ENCODE data around the gene ZNF652.

Gene ZNF652

GRCh38 chr17:49298371-49298976 lies 63.6 kb downstream of the ZNF652 start:
- no peak for ATAC-seq
- TF ChIP-seq PATZ1 (CRISPR knock-in tag; IDR thresholded peaks at IDR 0.05; ENCODE audit: borderline replicate concordance) (no peak), ARNTL (CRISPR knock-in tag; IDR thresholded peaks at IDR 0.05; ENCODE audit: borderline replicate concordance, low read depth) (no peak), OSR1 (CRISPR knock-in tag; IDR thresholded peaks at IDR 0.05) (no peak), SNAI2 (CRISPR knock-in tag; IDR thresholded peaks at IDR 0.05) (no peak), ZFP30 (CRISPR knock-in tag; IDR thresholded peaks at IDR 0.05) (no peak), TOX (CRISPR knock-in tag; IDR thresholded peaks at IDR 0.05; ENCODE audit: borderline replicate concordance) (no peak)

- no peak for ATAC-seq
- TF ChIP-seq PATZ1 (CRISPR knock-in tag; IDR thresholded peaks at IDR 0.05; ENCODE audit: borderline replicate concordance) (no peak), ZFP3 (CRISPR knock-in tag; IDR thresholded peaks at IDR 0.05) (no peak), ZNF565 (CRISPR knock-in tag; conservative IDR thresholded peaks at IDR 0.05; ENCODE audit: low read depth) (no peak), PPARA (CRISPR knock-in tag; IDR thresholded peaks at IDR 0.05; ENCODE audit: borderline replicate concordance) (no peak), ZFP30 (CRISPR knock-in tag; IDR thresholded peaks at IDR 0.05) (no peak), TCF4 (CRISPR knock-in tag; IDR thresholded peaks at IDR 0.05; ENCODE audit: borderline replicate concordance) (no peak)
Observed at GRCh38 chr17:49297141-49297540, 64.9 kb downstream of the ZNF652 start.

GRCh38 chr17:49294122-49294521 lies 67.9 kb downstream of the ZNF652 start:
- TF ChIP-seq ISL1 (CRISPR knock-in tag; IDR thresholded peaks at IDR 0.05) (peak; percentile 44; the same call in 1 of the 2 replicates), ZNF565 (CRISPR knock-in tag; conservative IDR thresholded peaks at IDR 0.05; ENCODE audit: low read depth) (no peak)
- ATAC-seq: no peak

GRCh38 chr17:49292901-49293300 lies 69.1 kb downstream of the ZNF652 start:
- no peak for TF ChIP-seq ISL1 (CRISPR knock-in tag; IDR thresholded peaks at IDR 0.05)
- TF ChIP-seq CSRNP3 (CRISPR knock-in tag; IDR thresholded peaks at IDR 0.05): no peak
- no peak for TF ChIP-seq CREB5 (CRISPR knock-in tag; IDR thresholded peaks at IDR 0.05; ENCODE audit: low read depth)
- TF ChIP-seq POU6F1 (CRISPR knock-in tag; IDR thresholded peaks at IDR 0.05; ENCODE audit: borderline replicate concordance, low read depth): no peak
- no peak for TF ChIP-seq TCF4 (CRISPR knock-in tag; IDR thresholded peaks at IDR 0.05; ENCODE audit: borderline replicate concordance)
- no peak for TF ChIP-seq RARB (CRISPR knock-in tag; IDR thresholded peaks at IDR 0.05)
- no peak for TF ChIP-seq PPARA (CRISPR knock-in tag; IDR thresholded peaks at IDR 0.05; ENCODE audit: borderline replicate concordance)
- no peak for TF ChIP-seq ZNF565 (CRISPR knock-in tag; conservative IDR thresholded peaks at IDR 0.05; ENCODE audit: low read depth)
- TF ChIP-seq CSDC2 (CRISPR knock-in tag; IDR thresholded peaks at IDR 0.05): no peak
- no peak for TF ChIP-seq ESRRG (CRISPR knock-in tag; IDR thresholded peaks at IDR 0.05)
- no peak for TF ChIP-seq ZFP30 (CRISPR knock-in tag; IDR thresholded peaks at IDR 0.05)
- TF ChIP-seq OSR1 (CRISPR knock-in tag; IDR thresholded peaks at IDR 0.05): no peak
- TF ChIP-seq TSHZ2 (CRISPR knock-in tag; IDR thresholded peaks at IDR 0.05): no peak
- TF ChIP-seq GLIS3 (CRISPR knock-in tag; IDR thresholded peaks at IDR 0.05): no peak
- TF ChIP-seq ARNTL (CRISPR knock-in tag; IDR thresholded peaks at IDR 0.05; ENCODE audit: borderline replicate concordance, low read depth): no peak
- TF ChIP-seq ZFP3 (CRISPR knock-in tag; IDR thresholded peaks at IDR 0.05): no peak
- TF ChIP-seq PATZ1 (CRISPR knock-in tag; IDR thresholded peaks at IDR 0.05; ENCODE audit: borderline replicate concordance): no peak
- no peak for TF ChIP-seq ZC3H10 (CRISPR knock-in tag; IDR thresholded peaks at IDR 0.05)
- no peak for TF ChIP-seq TOX (CRISPR knock-in tag; IDR thresholded peaks at IDR 0.05; ENCODE audit: borderline replicate concordance)
- ATAC-seq: no peak
